Erythroblast (primary cell): ENCODE data around the gene KLRC3.
"Not testable (repeated sequence)": the region's sequence is repeated elsewhere in the genome, so short reads cannot be mapped to it uniquely, and the experiment has no call there.

Experiments
- DNase-seq, 2 experiments: peaks; one replicate each; lab custom pipeline; 2025; lab: John Stamatoyannopoulos, UW
- GATA1 ChIP-seq: IDR thresholded peaks from 2 replicates; pipeline ENCODE4 v1.6.1; 2011; ENCODE audit warnings: low read depth, mild to moderate bottlenecking, control low read depth, low read length, moderate library complexity
- POLR2A ChIP-seq: IDR thresholded peaks from 2 replicates; pipeline ENCODE4 v1.6.1; 2011; ENCODE audit warnings: mild to moderate bottlenecking, low read length

KLRC3 gene

GRCh38 chr12:10388624-10389413, 31.6 kb downstream of the KLRC3 start:
- no peak for TF ChIP-seq GATA1
- no peak for TF ChIP-seq POLR2A
- DNase-seq: no peak

DNA sequence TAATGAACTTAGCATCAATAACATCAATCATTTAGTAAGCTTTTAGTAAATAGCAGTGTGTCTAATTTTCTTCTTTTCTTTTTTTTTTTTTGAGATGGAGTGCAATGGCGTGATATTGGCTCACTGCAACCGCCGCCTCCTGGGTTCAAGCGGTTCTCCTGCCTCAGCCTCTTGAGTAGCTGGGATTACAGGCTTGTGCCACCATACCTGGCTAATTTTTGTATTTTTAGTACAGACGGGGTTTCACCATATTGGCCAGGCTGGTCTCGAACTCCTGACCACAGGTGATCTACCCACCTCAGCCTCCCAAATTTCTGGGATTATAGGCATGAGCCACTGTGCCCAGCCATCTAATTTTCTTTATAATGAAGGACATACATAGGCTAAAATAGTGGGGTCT, 32.9 kb downstream of the KLRC3 start:
- not testable (repeated sequence) for DNase-seq

DNA sequence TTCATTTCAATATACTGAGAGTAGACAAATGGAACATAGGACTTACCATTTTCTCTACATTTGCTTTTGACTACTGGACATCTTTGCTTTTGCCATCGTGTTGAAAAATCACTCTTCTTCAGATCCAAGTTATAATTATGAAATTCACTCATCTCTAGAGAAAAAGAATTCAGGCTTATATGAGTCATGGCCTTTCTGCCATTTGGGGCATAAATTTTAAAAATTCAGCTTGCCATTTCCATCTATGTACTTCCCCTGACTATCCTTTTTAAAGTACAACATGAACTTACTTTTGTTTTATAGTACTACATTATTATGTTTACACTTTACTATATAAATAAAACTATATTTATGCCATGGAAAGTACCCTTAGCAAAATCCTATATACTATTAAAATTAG, 33.5 kb downstream of the KLRC3 start:
- DNase-seq: no peak
- TF ChIP-seq POLR2A: no peak
- no peak for TF ChIP-seq GATA1

DNA sequence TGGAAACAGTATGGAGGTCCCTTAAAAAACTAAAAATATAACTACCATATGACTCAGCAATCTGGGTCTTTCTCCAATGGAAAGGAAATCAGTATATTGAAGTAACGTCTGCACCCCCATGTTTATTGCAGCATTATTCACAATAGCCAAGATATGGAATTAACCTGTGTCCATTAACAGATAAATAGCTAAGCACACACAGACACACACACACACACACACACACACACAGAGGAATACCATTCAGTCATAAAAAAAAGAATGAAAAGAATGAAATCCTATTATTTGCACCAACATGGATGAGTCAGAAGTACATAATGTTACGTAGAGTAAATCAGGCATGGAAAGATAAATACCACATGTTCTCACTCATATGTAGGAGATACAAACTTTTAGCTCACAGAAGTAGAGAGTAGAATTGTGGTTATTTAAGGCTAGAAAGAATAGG, 35.2 kb downstream of the KLRC3 start:
- DNase-seq: no peak
- TF ChIP-seq GATA1 (no peak), POLR2A (no peak)

- no peak for TF ChIP-seq GATA1
- TF ChIP-seq POLR2A: no peak
- DNase-seq: no peak
These were observed 36.2 kb downstream of the KLRC3 start for GRCh38 chr12:10384191-10384590.

DNA sequence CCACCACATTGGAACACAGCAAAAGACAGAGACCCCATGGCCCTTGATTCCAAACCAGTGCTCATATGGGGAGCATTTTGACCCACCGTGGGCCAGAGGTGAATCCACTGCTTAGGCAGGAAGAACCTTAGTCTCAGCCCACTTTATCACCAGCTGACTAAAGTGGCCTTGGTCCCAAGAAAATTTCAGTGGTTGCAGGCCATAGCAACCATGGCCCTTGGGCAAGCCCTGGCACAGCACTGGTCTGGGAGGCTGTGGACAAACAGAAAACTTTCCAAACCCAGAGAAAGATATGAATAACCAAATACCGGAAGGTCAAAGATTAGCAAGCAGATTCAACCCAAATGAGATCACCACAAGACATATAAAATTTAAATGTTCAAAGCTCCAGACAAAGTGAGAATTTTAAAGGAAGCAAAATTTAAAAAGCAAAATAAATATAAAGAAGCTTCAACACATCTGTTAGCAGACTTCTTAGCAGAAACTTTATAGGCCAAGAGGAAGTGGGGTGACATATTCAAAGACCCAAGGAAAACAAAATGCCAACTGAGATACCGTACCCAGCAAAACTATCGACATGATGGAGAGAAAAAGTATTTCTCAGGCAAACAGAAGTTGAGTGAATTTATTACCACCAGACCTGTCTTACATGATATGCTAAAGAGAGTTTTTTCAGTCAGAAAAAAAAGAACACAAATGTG, 38.3 kb downstream of the KLRC3 start:
- TF ChIP-seq POLR2A (no peak), GATA1 (no peak)
- DNase-seq: no peak

DNA sequence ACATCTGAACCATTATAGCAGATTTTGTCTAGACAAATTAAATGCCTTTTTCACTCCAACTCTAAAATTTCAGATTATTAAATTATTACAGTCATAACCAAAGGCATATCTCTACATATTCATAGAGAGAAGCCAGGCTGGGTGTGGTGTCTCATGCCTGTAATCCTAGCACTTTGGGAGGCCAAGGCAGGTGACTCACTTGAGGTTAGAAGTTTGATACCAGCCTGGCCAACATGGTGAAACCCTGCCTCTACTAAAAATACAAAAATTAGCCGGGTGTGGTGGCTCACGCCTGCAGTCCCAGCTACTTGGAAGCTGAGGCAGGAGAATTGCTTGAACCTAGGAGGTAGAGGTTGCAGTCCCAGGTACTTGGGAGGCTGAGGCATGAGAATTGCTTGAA, 41.7 kb downstream of the KLRC3 start:
- DNase-seq: not testable (repeated sequence)

- DNase-seq: no peak
- TF ChIP-seq GATA1 (no peak), POLR2A (no peak)
These were observed 45.8 kb downstream of the KLRC3 start for GRCh38 chr12:10374624-10375018.

GRCh38 chr12:10372559-10372958, 47.8 kb downstream of the KLRC3 start:
- no peak for DNase-seq
- TF ChIP-seq GATA1: no peak
- no peak for TF ChIP-seq POLR2A

GRCh38 chr12:10371893-10372535, 48.4 kb downstream of the KLRC3 start:
- not testable (repeated sequence) for DNase-seq

GRCh38 chr12:10369557-10370415, 50.6 kb downstream of the KLRC3 start:
- no peak for DNase-seq
- TF ChIP-seq POLR2A (no peak), GATA1 (no peak)

DNA sequence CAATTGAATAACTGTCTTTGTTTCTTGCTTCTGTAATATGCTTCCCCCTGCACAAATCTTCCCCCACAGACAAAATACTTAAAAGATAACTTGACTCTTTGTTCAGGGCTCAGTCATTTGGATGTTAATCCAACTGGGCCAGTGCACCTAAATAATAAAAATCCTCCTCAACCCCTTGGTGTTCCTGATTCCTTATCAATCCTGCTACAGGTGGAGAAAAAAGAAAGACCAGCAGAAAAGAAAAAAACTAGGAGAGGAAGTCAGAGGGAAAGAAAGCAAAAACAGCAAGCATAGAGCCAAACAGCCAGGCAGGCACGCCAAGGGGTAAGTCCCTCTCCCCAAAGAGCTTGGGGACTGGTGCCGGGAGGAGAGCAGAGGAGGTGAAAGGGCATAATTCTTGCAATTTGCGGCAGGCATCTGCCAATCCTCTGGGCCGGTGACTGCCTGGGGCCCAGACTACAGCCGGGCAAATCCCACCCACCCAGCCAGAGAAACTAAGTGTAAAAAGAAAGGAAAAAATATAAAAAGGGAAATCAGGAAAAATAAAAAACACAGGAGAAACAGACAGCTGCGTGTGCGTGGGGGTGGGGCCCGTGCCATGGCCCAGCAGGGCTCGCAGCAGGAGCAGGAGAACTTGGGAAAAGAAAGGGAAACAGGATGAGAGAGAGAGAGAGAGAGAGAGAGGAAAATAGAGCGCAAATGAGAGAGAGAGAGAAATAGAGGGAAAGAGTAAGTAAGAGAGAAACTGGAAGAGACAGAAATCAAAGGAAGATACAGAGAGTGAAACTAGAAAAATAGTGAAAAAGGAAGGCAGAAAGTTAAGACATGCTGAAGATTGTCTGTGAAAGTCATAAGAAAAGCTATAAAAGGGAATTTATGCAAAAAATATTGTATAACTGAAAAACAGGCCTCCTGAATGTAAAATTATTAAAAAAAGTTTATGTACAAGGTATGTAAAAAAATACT, 51.9 kb downstream of the KLRC3 start:
- DNase-seq: no peak
- no peak for TF ChIP-seq POLR2A
- TF ChIP-seq GATA1: no peak

- not testable (repeated sequence) for DNase-seq
These were observed 52.7 kb downstream of the KLRC3 start for GRCh38 chr12:10367714-10368113.
